ENCODE data around the gene SLC22A17.
A peak's percentile ranks its signal among the peaks of the same experiment; 100 is the strongest.
"Not testable (repeated sequence)": the region's sequence is repeated elsewhere in the genome, so short reads cannot be mapped to it uniquely, and the experiment has no call there.

The SLC22A17 gene

DNA sequence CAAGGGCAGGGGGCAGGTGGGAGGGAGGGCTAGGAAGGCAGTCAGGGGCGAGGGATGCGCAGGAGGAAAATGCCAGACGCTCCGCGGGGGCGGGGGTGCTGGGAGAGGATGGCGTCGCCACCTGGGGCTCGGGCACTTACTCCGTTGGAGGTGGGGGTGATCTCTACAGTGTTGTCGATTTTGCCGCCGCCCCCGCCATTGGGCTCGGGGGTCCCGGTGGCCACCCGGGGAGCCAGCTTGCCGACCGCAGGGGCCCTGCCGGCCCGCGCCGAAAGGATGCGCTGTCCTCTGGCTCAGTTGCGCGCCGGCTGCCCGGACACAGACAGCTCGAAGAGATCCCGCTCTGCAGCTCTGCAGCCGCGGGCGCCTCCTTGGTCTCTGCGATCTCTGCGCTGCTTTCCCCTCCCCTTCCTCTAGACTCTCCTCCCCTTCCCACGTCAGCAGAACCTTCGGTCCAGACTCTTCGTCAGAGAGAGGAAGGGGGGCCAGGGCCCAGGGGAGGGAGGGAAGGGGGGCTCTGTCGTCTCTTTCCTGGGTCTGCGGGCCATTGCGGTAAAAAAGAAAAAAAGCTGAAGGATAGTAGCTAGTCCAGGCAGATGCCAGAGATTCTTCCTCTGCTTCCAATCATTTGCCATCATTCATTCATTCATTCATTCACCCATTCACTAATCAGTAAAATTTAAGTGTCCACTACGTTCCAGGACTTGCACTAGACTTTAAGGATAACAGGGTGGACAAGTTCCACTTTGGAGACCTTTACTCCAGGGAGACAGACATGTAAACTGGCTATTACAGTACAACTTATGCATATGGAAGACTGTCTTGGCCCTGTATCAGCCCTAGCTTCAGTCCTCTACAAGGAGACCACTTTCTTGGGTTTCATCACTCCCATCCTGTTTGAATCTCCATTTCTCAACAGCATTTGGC is at the start of gene SLC22A17:
SLC22A17 (minus strand) TSS at position 382 of the 927 bp plus-strand sequence.
- DNase-seq = peak; percentile 20

DNA sequence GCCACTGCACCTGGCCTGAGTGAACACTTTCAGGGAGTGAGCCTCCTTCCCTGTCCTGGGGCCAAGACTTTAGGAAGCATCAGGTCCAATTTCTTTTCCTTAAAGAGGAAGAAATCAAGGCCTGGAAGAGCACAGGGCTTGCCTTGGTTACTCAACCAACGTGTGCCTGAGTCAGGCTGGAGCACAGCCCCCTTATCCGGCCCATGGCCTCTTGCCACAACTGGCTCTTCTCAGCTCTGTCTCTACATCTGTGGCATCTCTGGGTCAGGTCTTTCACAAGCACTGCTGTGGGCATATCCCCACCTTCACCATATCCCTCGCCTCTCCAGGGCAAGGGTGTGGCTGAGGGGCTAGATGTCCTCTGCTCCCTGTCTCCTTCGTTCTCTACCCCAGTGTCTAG is 48.6 kb upstream of the SLC22A17 start:
- DNase-seq = no peak

DNA sequence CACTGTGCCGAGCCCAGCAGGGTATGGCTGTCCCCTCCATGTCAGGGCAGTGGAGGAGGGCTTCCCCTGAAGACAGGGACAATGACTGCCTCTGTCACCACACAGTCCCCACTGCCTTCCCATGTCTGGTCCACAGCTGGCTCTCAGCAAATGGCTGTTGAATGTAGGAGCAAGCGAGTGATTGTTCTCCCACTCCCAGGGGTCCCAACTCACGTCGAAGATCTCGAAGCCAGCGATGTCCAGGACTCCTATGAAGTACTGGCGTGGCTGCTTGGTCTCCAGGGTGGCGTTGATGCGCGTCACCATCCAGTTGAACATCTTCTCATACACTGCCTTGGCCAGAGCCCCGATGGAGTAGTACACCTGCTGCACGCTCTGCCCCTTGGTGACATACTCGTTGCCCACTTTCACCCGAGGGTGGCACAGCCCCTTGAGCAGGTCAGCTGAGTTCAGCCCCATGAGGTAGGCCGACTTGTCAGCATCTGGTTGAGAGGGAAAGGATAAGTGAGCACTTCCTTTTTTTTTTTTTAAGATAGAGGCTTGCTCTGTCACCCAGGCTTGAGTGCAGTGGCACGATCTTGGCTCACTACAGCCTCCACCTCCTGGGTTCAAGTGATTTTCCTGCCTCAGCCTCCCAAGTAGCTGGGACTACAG is 47.9 kb upstream of the SLC22A17 start:
- not testable (repeated sequence) for DNase-seq

DNA sequence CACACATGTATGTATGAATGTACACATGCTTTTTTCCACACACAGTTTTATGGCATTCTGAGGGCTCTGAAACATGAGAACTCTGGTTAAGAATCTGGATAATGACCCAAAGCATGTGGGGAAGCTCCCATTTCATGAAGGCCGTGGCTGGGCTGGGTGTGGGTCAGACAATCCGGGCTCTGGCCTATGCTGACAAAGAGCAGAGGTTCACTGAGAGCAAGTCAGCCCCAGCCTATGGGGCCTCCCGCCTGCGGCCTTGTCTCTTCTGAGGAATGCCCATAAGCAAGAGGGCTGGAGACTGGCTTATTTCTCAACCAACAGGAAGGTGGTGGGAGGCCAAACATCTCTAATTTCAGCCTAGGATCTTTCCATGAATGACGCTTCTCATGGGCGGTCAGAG is 46.9 kb upstream of the SLC22A17 start:
- no peak for DNase-seq

- DNase-seq = no peak
Observed at GRCh38 chr14:23399136-23399535, 46.4 kb upstream of the SLC22A17 start.

- no peak for DNase-seq
Observed at GRCh38 chr14:23398348-23398747, 45.7 kb upstream of the SLC22A17 start.

GRCh38 chr14:23396781-23397407 is 44.2 kb upstream of the SLC22A17 start:
- no peak for DNase-seq

GRCh38 chr14:23396126-23396525 is 43.4 kb upstream of the SLC22A17 start:
- no peak for DNase-seq

DNA sequence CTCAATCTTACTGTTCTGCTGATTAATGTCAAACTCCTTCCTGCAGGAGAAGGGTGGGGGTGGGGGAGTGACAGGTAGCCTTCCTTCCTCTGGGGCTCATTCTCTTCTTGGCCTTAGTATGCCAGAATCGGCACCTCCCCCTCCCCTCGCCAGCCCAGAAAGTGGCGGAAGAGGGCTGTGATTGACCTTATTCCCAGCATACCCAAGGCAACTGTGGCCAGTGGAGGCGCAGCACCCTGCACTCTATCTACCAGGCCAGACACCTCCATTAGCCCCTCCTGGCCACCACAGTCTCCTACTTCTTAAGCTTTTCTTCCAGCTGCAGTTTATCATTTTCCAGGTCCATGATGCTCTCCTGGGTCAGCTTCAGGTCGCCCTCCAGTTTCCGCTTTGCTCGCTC is 39.9 kb upstream of the SLC22A17 start:
- DNase-seq = no peak

GRCh38 chr14:23389871-23390270 is 37.2 kb upstream of the SLC22A17 start:
- DNase-seq = not testable (repeated sequence)

GRCh38 chr14:23389396-23389795 is 36.7 kb upstream of the SLC22A17 start:
- no peak for DNase-seq

- no peak for DNase-seq
Observed at GRCh38 chr14:23388996-23389395, 36.3 kb upstream of the SLC22A17 start.

GRCh38 chr14:23387916-23388882 is 35.5 kb upstream of the SLC22A17 start:
- no peak for DNase-seq

- DNase-seq = no peak
Observed at GRCh38 chr14:23386999-23387398, 34.3 kb upstream of the SLC22A17 start.

- DNase-seq = not testable (repeated sequence)
Observed at GRCh38 chr14:23386266-23386657, 33.6 kb upstream of the SLC22A17 start.

- no peak for DNase-seq
Observed at GRCh38 chr14:23385642-23386265, 33.1 kb upstream of the SLC22A17 start.

GRCh38 chr14:23385244-23385641 is 32.6 kb upstream of the SLC22A17 start:
- DNase-seq = no peak

GRCh38 chr14:23384364-23385080 is 31.8 kb upstream of the SLC22A17 start:
- no peak for DNase-seq

DNA sequence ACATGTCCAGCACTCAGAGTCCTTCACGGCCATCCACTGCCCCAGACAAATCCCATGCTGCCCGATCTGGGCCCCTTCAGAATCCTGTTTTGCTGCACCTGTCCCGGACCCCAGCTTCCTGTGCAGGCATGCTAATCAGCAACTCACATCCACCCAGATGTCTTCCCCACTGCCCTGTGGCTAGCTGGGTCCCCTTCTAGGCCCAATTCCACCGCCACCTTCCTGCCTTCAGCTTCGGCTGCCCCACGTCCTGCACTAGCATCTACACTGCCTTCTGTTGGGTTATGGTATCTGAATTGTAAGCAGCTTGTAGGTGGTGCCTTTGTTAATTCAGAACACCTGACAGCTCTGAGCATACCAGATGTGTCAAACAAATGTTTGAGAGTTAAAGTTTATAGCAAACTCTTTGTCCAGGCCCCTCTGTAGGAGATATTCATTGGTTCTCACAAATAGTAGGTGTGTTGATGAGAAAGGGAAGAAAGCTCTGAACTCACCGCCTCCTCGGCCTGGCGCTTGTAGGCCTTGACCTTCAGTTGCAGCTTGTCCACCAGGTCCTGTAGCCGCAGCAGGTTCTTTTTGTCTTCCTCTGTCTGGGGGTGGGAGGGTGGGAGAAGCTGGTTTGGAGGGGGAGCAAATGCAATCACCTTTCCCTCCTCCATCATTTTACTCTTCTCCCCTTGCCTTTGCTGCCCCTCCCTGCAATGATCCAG is 30.2 kb upstream of the SLC22A17 start:
- DNase-seq = no peak

DNA sequence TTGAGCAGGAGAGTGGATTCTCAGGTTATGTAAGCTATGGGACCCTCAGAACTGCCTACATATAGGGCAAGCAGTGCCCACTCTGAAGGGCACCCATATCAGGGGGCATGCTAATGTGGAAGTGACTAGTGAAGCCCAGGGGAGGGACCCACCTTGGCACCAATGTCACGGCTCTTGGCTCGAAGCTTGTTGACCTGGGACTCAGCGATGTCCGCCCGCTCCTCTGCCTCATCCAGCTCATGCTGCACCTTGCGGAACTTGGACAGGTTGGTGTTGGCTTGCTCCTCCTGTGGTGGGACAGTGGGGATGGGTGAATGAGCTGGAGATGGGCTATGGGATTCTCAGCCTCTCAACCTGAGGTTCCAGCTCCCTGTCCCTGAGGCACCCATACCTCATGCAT is 29.6 kb upstream of the SLC22A17 start:
- DNase-seq = no peak

DNA sequence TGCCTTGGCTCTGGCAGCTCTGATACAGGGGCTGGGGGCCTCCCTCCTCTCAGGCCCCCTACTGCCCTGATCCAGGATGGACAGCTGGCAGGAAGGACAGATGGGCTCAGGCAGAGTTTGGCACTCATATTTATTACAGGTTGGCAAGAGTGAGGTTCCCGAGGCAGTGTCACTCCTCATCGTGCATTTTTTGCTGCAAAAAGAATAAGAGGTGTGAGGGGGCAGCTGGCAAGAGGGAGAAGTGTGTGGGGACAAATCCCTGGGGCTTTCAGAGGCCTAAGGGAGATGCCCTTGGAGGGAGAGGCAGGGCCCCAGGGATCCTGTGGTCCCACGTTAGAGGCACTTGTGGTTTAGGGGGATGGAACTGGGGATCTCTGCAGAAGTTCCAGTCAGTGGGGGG is 29.2 kb upstream of the SLC22A17 start:
- no peak for DNase-seq
